Measurements from ENCODE around the gene ALDH8A1.

GRCh38 chr6:134902074-134902861 is 47.6 kb downstream of the ALDH8A1 start:
- no peak for TF ChIP-seq CTCF (IDR thresholded peaks at IDR 0.05)
- no peak for TF ChIP-seq POLR2A (IDR thresholded peaks at IDR 0.05)
